Activated T-helper 1 cell treated with anti-CD3 and anti-CD28 coated beads, Interleukin-12 subunit alpha, Interleukin-12 subunit beta, Interleukin-2, Interleukin-4 antibody, amounts not matched to agents 30 ng/mL and 10 ng/mL and 1 ng/mL, durations not matched to agents 14 hours and 24 hours and 36 hours (primary cell): ENCODE data around the gene TBC1D19. TPM values are rescaled to one million over a fixed set of nuclear protein-coding genes. Genes with fewer than 3 reads are reported as not detected.

Experiments used
- DNase-seq: peaks from one replicate; pipeline ENCODE4 v3.0.0; 2021; ENCODE audit warnings: low spot score
- H3K27ac Mint-ChIP-seq: one replicate; pipeline ENCODE4 v1.8.0; 2021; ENCODE audit warnings: mild to moderate bottlenecking, mixed read lengths
- H3K27me3 Mint-ChIP-seq: one replicate; pipeline ENCODE4 v1.8.0; 2022; ENCODE audit warnings: mild to moderate bottlenecking, moderate library complexity, mixed read lengths; ENCODE audit not compliant: insufficient read depth
- H3K36me3 Mint-ChIP-seq: one replicate; pipeline ENCODE4 v1.8.0; 2021; ENCODE audit warnings: low read depth, mixed read lengths
- H3K4me1 Mint-ChIP-seq: one replicate; pipeline ENCODE4 v1.8.0; 2021; ENCODE audit warnings: low read depth, mixed read lengths
- H3K4me3 Mint-ChIP-seq: one replicate; pipeline ENCODE4 v1.8.0; 2021; ENCODE audit warnings: mild to moderate bottlenecking, moderate library complexity, mixed read lengths
- H3K9me3 Mint-ChIP-seq: one replicate; pipeline ENCODE4 v1.8.0; 2021; ENCODE audit warnings: mixed read lengths
- intact Hi-C: fragments of 100-400 bp; cut with micrococcal nuclease; formaldehyde crosslinking; loops from one replicate; pipeline ENCODE4 v1.15.1; 2024
- total RNA-seq: library from RNA; stranded (reverse); gene quantifications from 2 replicates; pipeline ENCODE4 v1.2.3, GENCODE V29; 2022

TBC1D19 gene
- total RNA-seq, 1 donor from 2014 or later = 4.3 TPM

- no peak overlapping the region for H3K27ac Mint-ChIP-seq
- peaks cover 3% of the 10 kb centered on the region for H3K27me3 Mint-ChIP-seq
- intact Hi-C loops = no loop called here
- no peak for DNase-seq
- peaks cover 11% of the 10 kb centered on the region for H3K4me1 Mint-ChIP-seq
- peaks cover 8% of the 10 kb centered on the region for H3K36me3 Mint-ChIP-seq
- H3K9me3 Mint-ChIP-seq = no peaks in the 10 kb centered on the region
- H3K4me3 Mint-ChIP-seq = no peak overlapping the region
These were observed 145.7 kb downstream of the TBC1D19 start for GRCh38 chr4:26729547-26729946.

GRCh38 chr4:26731351-26732035 is 147.6 kb downstream of the TBC1D19 start:
- H3K4me1 Mint-ChIP-seq = peaks cover 11% of the 10 kb centered on the region
- no peak overlapping the region for H3K27ac Mint-ChIP-seq
- no peak overlapping the region for H3K4me3 Mint-ChIP-seq
- intact Hi-C loops = loop anchor here (1.0 to 5.0 kb wide), 2 partner anchors 15 to 794 kb away; no protein-coding TSS in a partner anchor
- peaks cover 3% of the 10 kb centered on the region for H3K27me3 Mint-ChIP-seq
- H3K9me3 Mint-ChIP-seq = no peaks in the 10 kb centered on the region
- DNase-seq = no peak
- peaks cover 5% of the 10 kb centered on the region for H3K36me3 Mint-ChIP-seq

GRCh38 chr4:26732356-26732755 is 148.5 kb downstream of the TBC1D19 start:
- no peaks in the 10 kb centered on the region for H3K9me3 Mint-ChIP-seq
- peaks cover 3% of the 10 kb centered on the region for H3K27me3 Mint-ChIP-seq
- DNase-seq = no peak
- H3K27ac Mint-ChIP-seq = no peak overlapping the region
- intact Hi-C loops = loop anchor here (5.0 kb wide), 1 partner anchor 795 kb away; no protein-coding TSS in a partner anchor
- H3K4me1 Mint-ChIP-seq = peaks cover 11% of the 10 kb centered on the region
- H3K4me3 Mint-ChIP-seq = no peak overlapping the region
- peaks cover 5% of the 10 kb centered on the region for H3K36me3 Mint-ChIP-seq

GRCh38 chr4:26736621-26737020 is 152.7 kb downstream of the TBC1D19 start:
- intact Hi-C loops = no loop called here
- Mint-ChIP-seq H3K4me3 (no peak overlapping the region), H3K4me1 (peaks cover 1% of the 10 kb centered on the region), H3K36me3 (peaks cover under 1% of the 10 kb centered on the region), H3K27ac (no peak overlapping the region), H3K9me3 (no peaks in the 10 kb centered on the region), H3K27me3 (peaks cover 1% of the 10 kb centered on the region)
- DNase-seq = no peak

GRCh38 chr4:26737385-26737784 is 153.5 kb downstream of the TBC1D19 start:
- intact Hi-C loops = no loop called here
- Mint-ChIP-seq H3K4me1 (no peaks in the 10 kb centered on the region), H3K4me3 (no peak overlapping the region), H3K9me3 (no peaks in the 10 kb centered on the region), H3K36me3 (no peaks in the 10 kb centered on the region), H3K27me3 (peaks cover 2% of the 10 kb centered on the region), H3K27ac (no peak overlapping the region)
- DNase-seq = no peak

GRCh38 chr4:26741491-26741871 is 157.6 kb downstream of the TBC1D19 start:
- DNase-seq = no peak
- intact Hi-C loops = loop anchor here (10.0 kb wide), 2 partner anchors 417 to 547 kb away; partner anchors contain the start of gene RBPJ
- no peak overlapping the region for H3K4me3 Mint-ChIP-seq
- H3K27me3 Mint-ChIP-seq = peaks cover 14% of the 10 kb centered on the region
- no peaks in the 10 kb centered on the region for H3K36me3 Mint-ChIP-seq
- H3K9me3 Mint-ChIP-seq = no peaks in the 10 kb centered on the region
- H3K27ac Mint-ChIP-seq = no peak overlapping the region
- peaks cover 2% of the 10 kb centered on the region for H3K4me1 Mint-ChIP-seq

- peaks cover 3% of the 10 kb centered on the region for H3K36me3 Mint-ChIP-seq
- intact Hi-C loops = loop anchor here (1.0 to 10.0 kb wide), 11 partner anchors 16 to 890 kb away; partner anchors contain the start of gene RBPJ
- peaks cover 27% of the 10 kb centered on the region for H3K27me3 Mint-ChIP-seq
- peaks cover 18% of the 10 kb centered on the region for H3K4me1 Mint-ChIP-seq
- peak overlapping the region; percentile 35 for H3K27ac Mint-ChIP-seq
- no peak overlapping the region for H3K4me3 Mint-ChIP-seq
- peak; percentile 19 for DNase-seq
- H3K9me3 Mint-ChIP-seq = no peaks in the 10 kb centered on the region
These were observed 162.9 kb downstream of the TBC1D19 start for GRCh38 chr4:26746802-26747213.

GRCh38 chr4:26748811-26749210 is 164.9 kb downstream of the TBC1D19 start:
- intact Hi-C loops = loop anchor here (5.0 to 10.0 kb wide), 4 partner anchors 73 to 892 kb away; partner anchors contain the start of gene RBPJ
- no peak overlapping the region for H3K27ac Mint-ChIP-seq
- H3K9me3 Mint-ChIP-seq = no peaks in the 10 kb centered on the region
- peaks cover 18% of the 10 kb centered on the region for H3K4me1 Mint-ChIP-seq
- peaks cover 27% of the 10 kb centered on the region for H3K27me3 Mint-ChIP-seq
- peaks cover 3% of the 10 kb centered on the region for H3K36me3 Mint-ChIP-seq
- no peak for DNase-seq
- H3K4me3 Mint-ChIP-seq = no peak overlapping the region

GRCh38 chr4:26749867-26750266 is 166.0 kb downstream of the TBC1D19 start:
- no peak for DNase-seq
- no peak overlapping the region for H3K27ac Mint-ChIP-seq
- H3K36me3 Mint-ChIP-seq = peaks cover 3% of the 10 kb centered on the region
- H3K4me3 Mint-ChIP-seq = no peak overlapping the region
- peaks cover 18% of the 10 kb centered on the region for H3K4me1 Mint-ChIP-seq
- H3K9me3 Mint-ChIP-seq = no peaks in the 10 kb centered on the region
- H3K27me3 Mint-ChIP-seq = peaks cover 21% of the 10 kb centered on the region
- intact Hi-C loops = loop anchor here (5.0 to 10.0 kb wide), 4 partner anchors 72 to 893 kb away; partner anchors contain the start of gene RBPJ

GRCh38 chr4:26751004-26751403 is 167.1 kb downstream of the TBC1D19 start:
- no peak overlapping the region for H3K27ac Mint-ChIP-seq
- intact Hi-C loops = no loop called here

GRCh38 chr4:26751838-26752237 is 168.0 kb downstream of the TBC1D19 start:
- H3K4me1 Mint-ChIP-seq = peaks cover 12% of the 10 kb centered on the region
- H3K27me3 Mint-ChIP-seq = peaks cover 19% of the 10 kb centered on the region
- H3K27ac Mint-ChIP-seq = no peak overlapping the region
- no peak overlapping the region for H3K4me3 Mint-ChIP-seq
- H3K36me3 Mint-ChIP-seq = peaks cover 3% of the 10 kb centered on the region
- DNase-seq = no peak
- intact Hi-C loops = no loop called here
- no peaks in the 10 kb centered on the region for H3K9me3 Mint-ChIP-seq

More at GRCh38 chr4:26751004-26751403, 167.1 kb downstream of the TBC1D19 start:
- Mint-ChIP-seq H3K4me3 (no peak overlapping the region), H3K27me3 (peaks cover 19% of the 10 kb centered on the region), H3K36me3 (peaks cover 3% of the 10 kb centered on the region), H3K4me1 (peaks cover 18% of the 10 kb centered on the region), H3K9me3 (no peaks in the 10 kb centered on the region)
- DNase-seq = no peak

GRCh38 chr4:26753187-26753586 is 169.3 kb downstream of the TBC1D19 start:
- no peak for DNase-seq
- H3K4me3 Mint-ChIP-seq = no peak overlapping the region
- no peaks in the 10 kb centered on the region for H3K9me3 Mint-ChIP-seq
- peaks cover 3% of the 10 kb centered on the region for H3K36me3 Mint-ChIP-seq
- intact Hi-C loops = no loop called here
- peaks cover 6% of the 10 kb centered on the region for H3K4me1 Mint-ChIP-seq
- H3K27ac Mint-ChIP-seq = no peak overlapping the region
- peaks cover 19% of the 10 kb centered on the region for H3K27me3 Mint-ChIP-seq

GRCh38 chr4:26753617-26754016 is 169.7 kb downstream of the TBC1D19 start:
- Mint-ChIP-seq H3K9me3 (no peaks in the 10 kb centered on the region), H3K4me3 (no peak overlapping the region), H3K27ac (no peak overlapping the region), H3K36me3 (peaks cover 3% of the 10 kb centered on the region), H3K4me1 (peaks cover 3% of the 10 kb centered on the region), H3K27me3 (peaks cover 16% of the 10 kb centered on the region)
- no peak for DNase-seq
- intact Hi-C loops = no loop called here
